GM18907 (cell line): Measurements from ENCODE around the gene CGB7.
"Not testable (repeated sequence)": the region's sequence is repeated elsewhere in the genome, so short reads cannot be mapped to it uniquely, and the experiment has no call there.

Source experiments
- ATAC-seq: cut with Tn5 transposase; IDR thresholded peaks from one replicate; pipeline ENCODE4 v1.9.1; 2021; ENCODE audit warnings: mild to moderate bottlenecking, moderate library complexity; ENCODE audit not compliant: unreplicated experiment

The CGB7 gene

DNA sequence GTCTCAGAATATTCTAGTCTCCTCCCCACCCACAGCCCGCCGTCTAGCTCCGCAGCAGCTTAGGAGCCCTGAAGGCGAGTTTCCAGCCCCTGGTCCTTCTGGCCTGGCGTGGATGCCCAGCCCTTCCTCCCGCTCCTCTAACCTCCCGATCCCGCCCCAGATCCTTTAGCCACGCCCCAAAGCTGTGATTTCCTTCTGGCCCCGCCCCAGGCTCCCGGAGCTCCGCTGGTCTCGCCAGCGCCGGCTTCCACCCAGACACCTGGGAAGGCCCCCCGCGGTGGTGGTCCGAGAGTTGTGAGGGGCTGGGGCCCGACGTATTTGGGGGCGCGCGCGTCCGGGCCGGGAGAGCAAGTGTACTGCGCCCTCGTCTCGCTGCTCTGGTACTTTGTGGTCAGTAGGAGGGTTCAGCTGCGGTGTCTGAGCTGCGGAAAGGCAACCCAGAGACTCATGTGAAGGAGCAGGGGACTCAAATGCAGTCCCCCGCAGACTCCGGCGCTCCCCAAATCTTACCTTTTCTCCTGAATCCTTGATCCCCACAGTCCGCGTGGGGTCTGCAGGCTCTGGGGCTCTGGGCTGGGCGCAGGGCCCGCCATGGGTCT, at the start of gene CGB7:
TSS of gene CGB7 (minus strand) at position 114 of the 599 bp plus-strand sequence. CDS start 2,374 bp downstream, outside the sequence.
- no peak for ATAC-seq

GRCh38 chr19:49106648-49107135, 49.1 kb upstream of the CGB7 start:
- ATAC-seq, result no peak

- no peak for ATAC-seq
Measured at GRCh38 chr19:49104229-49104864, 46.8 kb upstream of the CGB7 start.

- no peak for ATAC-seq
Measured at GRCh38 chr19:49103331-49104085, 46.0 kb upstream of the CGB7 start.

DNA sequence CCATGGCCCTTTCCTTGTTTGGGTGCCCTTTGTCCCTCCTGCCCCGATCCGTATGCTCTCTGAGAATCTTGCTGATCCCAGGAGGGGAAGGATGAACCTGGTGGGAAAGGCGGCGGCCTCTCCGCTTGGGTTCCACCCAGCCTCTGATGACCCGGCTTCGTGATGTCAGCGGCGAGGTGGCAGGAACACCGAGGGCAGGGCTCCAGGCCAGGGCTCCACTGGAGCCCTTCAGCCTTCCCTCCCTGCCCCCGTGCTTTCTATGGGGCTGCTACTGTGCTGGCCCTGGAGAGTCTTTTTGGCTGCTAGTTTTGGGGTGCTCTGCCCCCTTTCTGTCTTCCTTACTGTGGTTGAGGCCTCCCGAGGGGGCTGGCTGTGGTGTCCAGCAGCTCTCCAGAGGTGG, 44.8 kb upstream of the CGB7 start:
- ATAC-seq, result no peak

DNA sequence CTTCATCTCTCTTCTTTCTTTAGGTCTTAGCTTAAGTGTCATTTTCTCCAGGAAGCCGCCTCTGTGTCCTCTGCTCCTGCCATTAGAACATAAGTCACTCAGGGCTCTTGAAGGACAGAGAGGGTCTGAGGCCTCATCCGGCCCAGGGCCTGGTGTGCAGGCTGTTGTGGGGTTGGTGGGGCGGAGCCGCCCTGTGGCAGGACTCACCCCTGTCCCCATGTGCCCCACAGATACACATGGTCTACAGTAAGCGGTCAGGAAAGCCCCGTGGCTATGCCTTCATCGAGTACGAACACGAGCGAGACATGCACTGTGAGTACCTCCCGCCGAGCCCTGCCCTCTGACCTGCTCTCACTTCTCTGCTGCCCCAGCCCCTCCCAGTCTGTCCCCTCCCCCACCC, 43.6 kb upstream of the CGB7 start:
- no peak for ATAC-seq

- no peak for ATAC-seq
Measured at GRCh38 chr19:49098795-49099194, 41.2 kb upstream of the CGB7 start.

GRCh38 chr19:49097453-49098288, 40.1 kb upstream of the CGB7 start:
- no peak for ATAC-seq

- ATAC-seq, result no peak
Measured at GRCh38 chr19:49094505-49095482, 37.2 kb upstream of the CGB7 start.

- no peak for ATAC-seq
Measured at GRCh38 chr19:49092686-49093085, 35.1 kb upstream of the CGB7 start.

DNA sequence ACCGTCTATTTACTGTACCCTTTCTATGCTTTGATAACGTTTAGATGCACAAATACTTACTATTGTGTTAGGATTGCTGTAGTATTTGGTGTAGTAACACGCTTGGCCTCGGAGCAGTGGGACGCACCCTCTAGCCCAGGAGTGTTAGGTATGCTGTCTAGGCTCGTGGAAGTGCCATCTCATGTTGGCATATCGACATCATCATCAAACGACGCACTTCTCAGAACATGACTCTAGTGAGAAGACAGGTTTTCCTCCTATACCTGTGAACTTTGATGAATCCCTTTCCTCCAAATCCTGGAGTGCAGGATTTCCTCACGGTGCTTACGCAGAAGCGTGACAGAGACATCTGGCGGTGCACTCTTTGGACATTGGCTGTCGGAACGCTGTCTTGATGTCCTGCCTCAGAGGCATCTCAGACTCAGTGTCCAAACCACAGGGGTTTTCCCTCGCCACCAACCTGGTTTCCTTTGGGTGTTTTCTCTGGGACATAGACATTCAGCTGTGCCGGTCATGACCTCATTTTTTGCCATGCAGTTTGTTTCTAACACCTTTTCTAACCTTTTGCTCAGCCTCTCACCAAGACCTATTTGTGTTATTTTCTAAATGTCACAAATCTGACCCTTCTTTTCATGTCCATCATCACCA, 34.0 kb upstream of the CGB7 start:
- no peak for ATAC-seq

DNA sequence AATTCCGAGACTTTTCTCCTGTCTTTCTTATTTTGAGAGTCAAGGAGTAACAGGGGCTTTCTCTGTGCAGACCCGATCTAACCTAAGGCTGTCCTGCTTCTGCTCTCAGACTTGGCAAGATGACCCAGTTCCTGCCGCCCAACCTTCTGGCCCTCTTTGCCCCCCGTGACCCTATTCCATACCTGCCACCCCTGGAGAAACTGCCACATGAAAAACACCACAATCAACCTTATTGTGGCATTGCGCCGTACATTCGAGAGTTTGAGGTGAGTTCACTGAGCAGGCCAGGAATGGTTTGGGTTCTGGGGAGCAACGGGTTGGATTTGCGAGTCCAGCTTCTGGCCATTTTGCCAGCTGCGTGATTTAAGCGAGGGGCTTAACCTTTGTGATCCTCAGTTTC, 28.7 kb upstream of the CGB7 start:
- ATAC-seq, result no peak

DNA sequence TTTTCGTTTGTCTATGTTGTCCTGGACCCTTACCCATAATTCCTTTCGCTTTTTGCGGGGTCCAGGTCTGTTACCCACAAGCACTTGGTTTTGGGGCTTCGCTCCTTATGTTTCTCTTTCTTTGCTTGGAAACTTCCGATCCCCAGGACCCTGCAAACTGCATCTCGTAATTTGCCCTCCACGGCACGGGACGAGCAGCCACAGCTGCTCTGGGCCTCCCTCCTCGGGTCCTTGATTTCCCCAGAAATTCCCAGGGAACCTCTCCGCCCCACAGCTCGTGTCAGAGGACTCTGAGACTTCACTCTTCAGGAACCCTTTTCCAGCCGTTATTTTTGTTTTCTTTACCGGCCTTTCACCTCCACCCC, 28.3 kb upstream of the CGB7 start:
- ATAC-seq, result no peak

GRCh38 chr19:49085020-49085867, 27.7 kb upstream of the CGB7 start, which contains the start of gene SNRNP70:
SNRNP70 (plus strand) TSS chr19:49085451; CDS start chr19:49086415, 964 bp downstream.
- peak; percentile 80 for ATAC-seq

DNA sequence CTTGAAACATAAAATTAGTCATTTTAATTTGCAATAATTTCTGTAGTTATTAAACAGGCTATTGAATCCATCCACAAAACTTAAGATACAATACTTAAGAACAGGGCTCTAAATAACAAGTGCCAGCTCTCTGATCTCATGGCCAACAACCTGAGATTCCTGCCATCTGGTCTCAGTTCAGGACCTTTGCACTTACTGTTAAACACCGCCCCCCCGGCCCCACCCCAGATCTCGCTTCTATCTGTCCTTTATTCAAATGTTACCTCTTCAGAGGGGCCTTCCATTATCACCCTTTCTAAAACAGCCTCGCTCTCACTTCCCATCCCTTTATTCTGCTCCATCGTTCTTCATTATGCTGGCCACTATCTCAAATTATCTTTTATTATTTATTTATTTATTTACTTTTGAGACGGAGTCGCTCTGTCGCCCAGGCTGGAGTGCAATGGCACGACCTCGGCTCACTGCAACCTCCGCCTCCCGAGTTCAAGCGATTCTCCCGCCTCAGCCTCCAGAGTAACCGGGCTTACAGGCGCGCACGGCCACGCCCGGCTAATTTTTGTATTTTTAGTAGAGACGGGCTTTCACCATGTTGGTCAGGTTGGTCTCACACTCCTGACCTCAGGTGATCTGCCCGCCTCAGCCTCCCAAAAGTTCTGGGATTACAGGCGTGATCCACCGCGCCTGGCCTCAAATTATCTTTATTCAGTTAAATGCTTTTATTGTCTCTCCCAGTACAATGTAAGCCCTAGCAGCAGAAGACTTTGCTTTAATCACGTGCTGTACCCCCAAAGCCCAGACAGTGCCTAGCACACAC, 26.9 kb upstream of the CGB7 start:
- ATAC-seq, result no peak

DNA sequence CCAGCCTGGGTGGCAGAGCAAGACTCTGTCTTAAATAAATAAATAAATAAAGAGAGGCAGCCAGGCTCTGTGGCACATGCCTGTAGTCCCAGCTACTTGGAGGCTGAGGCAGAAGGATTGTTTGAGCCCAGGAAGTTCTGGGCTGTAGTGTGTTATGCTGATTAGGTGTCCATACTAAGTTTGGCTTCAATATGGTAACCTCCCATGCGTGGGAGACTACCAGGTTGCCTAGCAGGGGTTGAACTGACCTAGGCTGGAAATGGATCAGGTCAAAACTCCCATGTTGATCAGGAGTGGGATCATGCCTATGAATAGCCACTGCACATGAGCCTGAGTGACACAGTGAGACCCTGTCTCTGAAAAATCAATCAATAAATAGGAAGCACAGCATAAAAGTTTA, 23.7 kb upstream of the CGB7 start:
- no peak for ATAC-seq

GRCh38 chr19:49080392-49080791, 22.8 kb upstream of the CGB7 start:
- no peak for ATAC-seq

DNA sequence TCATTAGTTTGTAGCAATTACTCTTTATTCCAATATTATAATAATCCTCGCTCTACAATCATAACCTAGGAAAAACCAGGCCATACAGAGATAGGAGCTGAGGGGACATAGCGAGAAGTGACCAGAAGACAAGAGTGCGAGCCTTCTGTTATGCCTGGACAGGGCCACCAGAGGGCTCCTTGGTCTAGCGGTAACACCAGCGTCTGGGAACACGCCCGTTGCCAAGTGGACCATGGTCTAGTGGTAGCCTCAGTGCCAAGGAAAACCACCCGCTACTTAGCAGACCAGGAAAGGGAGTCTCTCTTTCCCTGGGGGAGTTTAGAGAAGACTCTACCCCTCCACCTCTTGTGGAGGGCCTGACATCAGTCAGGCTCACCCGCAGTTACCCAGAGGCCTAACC, 17.3 kb upstream of the CGB7 start:
- not testable (repeated sequence) for ATAC-seq
